GM21367 (cell line): ENCODE results near the gene H1-8.

ENCODE experiments used
- ATAC-seq: cut with Tn5 transposase; IDR thresholded peaks from one replicate; pipeline ENCODE4 v1.9.1; 2021; ENCODE audit not compliant: unreplicated experiment

H1-8 gene

GRCh38 chr3:129591932-129592331 lies 49.0 kb downstream of the H1-8 start:
- ATAC-seq, result no peak

GRCh38 chr3:129592381-129593131 lies 49.6 kb downstream of the H1-8 start:
- ATAC-seq, result no peak

- ATAC-seq, result no peak
Measured at GRCh38 chr3:129593230-129593594, 50.2 kb downstream of the H1-8 start.

- no peak for ATAC-seq
Measured at GRCh38 chr3:129593595-129594339, 50.8 kb downstream of the H1-8 start.

GRCh38 chr3:129594409-129594808 lies 51.4 kb downstream of the H1-8 start:
- ATAC-seq, result no peak

GRCh38 chr3:129594907-129595390 lies 52.0 kb downstream of the H1-8 start:
- ATAC-seq, result no peak

- no peak for ATAC-seq
Measured at GRCh38 chr3:129595544-129596193, 52.7 kb downstream of the H1-8 start.

GRCh38 chr3:129596194-129597086 lies 53.5 kb downstream of the H1-8 start:
- no peak for ATAC-seq

GRCh38 chr3:129597087-129597999 lies 54.4 kb downstream of the H1-8 start:
- no peak for ATAC-seq

- ATAC-seq, result no peak
Measured at GRCh38 chr3:129598000-129598381, 55.0 kb downstream of the H1-8 start.

GRCh38 chr3:129598484-129598883 lies 55.5 kb downstream of the H1-8 start:
- ATAC-seq, result no peak

GRCh38 chr3:129599073-129599472 lies 56.1 kb downstream of the H1-8 start:
- no peak for ATAC-seq

- no peak for ATAC-seq
Measured at GRCh38 chr3:129599607-129600006, 56.6 kb downstream of the H1-8 start.

GRCh38 chr3:129600348-129600747 lies 57.4 kb downstream of the H1-8 start:
- ATAC-seq, result no peak
